Fibroblast of lung (primary cell): ENCODE results near the gene KNCN. TPM values are rescaled to one million over a fixed set of nuclear protein-coding genes. Genes with fewer than 3 reads are reported as not detected.
A peak's percentile ranks its signal among the peaks of the same experiment; 100 is the strongest.

Experiments
- DNase-seq, 2 donors: peaks; one replicate each; pipeline versions ENCODE4 v3.0.0 to v3.0.0-alpha.2; 2010; ENCODE audit warnings: low read depth in 2 of 2
- H2AFZ ChIP-seq: 2 replicates; pipeline ENCODE4 v1.5.1; 2012; ENCODE audit warnings: low read length, control low read depth, inconsistent platforms
- H3K27ac ChIP-seq: 2 replicates; pipeline ENCODE4 v1.5.1; 2011; ENCODE audit warnings: low read length, control low read depth; ENCODE audit not compliant: insufficient read depth
- H3K27me3 ChIP-seq: 2 replicates; pipeline ENCODE4 v1.5.1; 2011; ENCODE audit warnings: mild to moderate bottlenecking, low read length; ENCODE audit not compliant: control insufficient read depth, insufficient read depth
- H3K36me3 ChIP-seq: 2 replicates; pipeline ENCODE4 v1.5.1; 2011; ENCODE audit warnings: low read length; ENCODE audit not compliant: control insufficient read depth, insufficient read depth
- H3K4me1 ChIP-seq: 2 replicates; pipeline ENCODE4 v1.5.1; 2011; ENCODE audit warnings: low read length; ENCODE audit not compliant: control insufficient read depth, insufficient read depth; ENCODE audit errors: extremely low read depth
- H3K4me2 ChIP-seq: 2 replicates; pipeline ENCODE4 v1.5.1; 2011; ENCODE audit warnings: low read length, control low read depth; ENCODE audit not compliant: insufficient read depth; ENCODE audit errors: extremely low read depth
- H3K4me3 ChIP-seq, 4 experiments: fragments of 200-600 bp in 1 of 4; sonication (generic) in 1 of 4; replicated peaks in 1 of 4; 2 replicates each; pipeline ENCODE4 v1.5.1; 2011 to 2016; ENCODE audit warnings: low read length in 4 of 4, low read depth in 3 of 4, mild to moderate bottlenecking in 3 of 4, control low read depth in 2 of 4, inconsistent platforms in 1 of 4, mixed read lengths in 1 of 4; ENCODE audit not compliant: insufficient read depth in 1 of 4; ENCODE audit errors: control extremely low read depth in 1 of 4
- H3K79me2 ChIP-seq: 2 replicates; pipeline ENCODE4 v1.5.1; 2012; ENCODE audit warnings: mild to moderate bottlenecking, low read length, inconsistent platforms; ENCODE audit not compliant: control insufficient read depth, insufficient read depth
- H3K9ac ChIP-seq: 2 replicates; pipeline ENCODE4 v1.5.1; 2011; ENCODE audit warnings: mild to moderate bottlenecking, low read length, control low read depth; ENCODE audit not compliant: insufficient read depth
- H3K9me3 ChIP-seq: 2 replicates; pipeline ENCODE4 v1.5.1; 2012; ENCODE audit warnings: low read depth, low read length; ENCODE audit not compliant: control insufficient read depth, insufficient read depth
- H4K20me1 ChIP-seq: 2 replicates; pipeline ENCODE4 v1.5.1; 2011; ENCODE audit warnings: low read length; ENCODE audit not compliant: control insufficient read depth, insufficient read depth; ENCODE audit errors: extremely low read depth
- EZH2 ChIP-seq: IDR thresholded peaks from 2 replicates; pipeline ENCODE4 v1.5.1; 2012; ENCODE audit warnings: low read length, control low read depth, mild to moderate bottlenecking; ENCODE audit errors: missing control alignments
- polyA plus RNA-seq, 2 donors: library from polyadenylated mRNA; depleted of rRNA in 1 of 2; stranded (reverse) in 1 of 2; unstranded in 1 of 2; fragments of >200 nt; gene quantifications; 2 replicates each; pipeline ENCODE4 v1.2.1, GENCODE V29; 2011 to 2012; ENCODE audit warnings: missing spikeins in 1 of 2
- total RNA-seq: library from RNA; depleted of rRNA; stranded (reverse); fragments of >200 nt; gene quantifications from 2 replicates; pipeline ENCODE4 v1.2.1, GENCODE V29; 2014
- TF ChIP-seq, protein P1 (sequence below), 2 donors: IDR thresholded peaks in 1 of 2; conservative IDR thresholded peaks in 1 of 2; 1 replicate in 1 of 2; 2 replicates in 1 of 2; pipeline ENCODE4 v1.5.1; 2011 to 2012; ENCODE audit warnings: low read length in 2 of 2, control low read depth in 1 of 2, inconsistent platforms in 1 of 2, low read depth in 1 of 2, mild to moderate bottlenecking in 1 of 2

KNCN gene
- total and polyA plus RNA-seq, 2 donors (not counting 1 experiment from before 2014, with no cell fraction given): not detected

DNA sequence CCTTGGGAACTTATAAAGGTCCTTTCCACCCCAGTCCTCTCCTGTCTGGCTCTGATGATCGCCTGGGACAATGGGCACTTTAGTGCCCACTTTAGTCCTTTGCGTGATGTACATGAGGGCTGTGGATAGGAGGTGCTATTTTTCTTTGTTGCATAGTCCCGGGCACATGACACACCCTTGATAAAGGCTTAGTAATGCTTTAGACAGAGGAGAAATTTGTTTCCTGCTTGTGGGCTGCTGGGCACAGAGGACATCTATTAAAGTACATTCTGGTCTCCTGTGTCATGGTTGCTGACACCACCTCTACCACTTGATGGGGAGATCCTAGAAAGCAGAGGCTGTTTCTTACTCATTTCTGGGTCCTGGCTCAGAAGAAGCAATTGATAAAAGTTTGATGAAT, 5.4 kb upstream of the KNCN start:
- Histone ChIP-seq H3K36me3 (no peaks in the 10 kb centered on the region), H4K20me1 (no peaks in the 10 kb centered on the region), H3K9ac (no peak overlapping the region), H3K4me2 (no peak overlapping the region), H3K27ac (no peak overlapping the region), H3K9me3 (no peaks in the 10 kb centered on the region), H2AFZ (no peak overlapping the region), H3K4me3 (no peak overlapping the region), H3K79me2 (no peaks in the 10 kb centered on the region), H3K4me1 (no peaks in the 10 kb centered on the region), H3K27me3 (no peaks in the 10 kb centered on the region)
- DNase-seq: peak; percentile 15 to 65
- TF ChIP-seq, protein P1, sequence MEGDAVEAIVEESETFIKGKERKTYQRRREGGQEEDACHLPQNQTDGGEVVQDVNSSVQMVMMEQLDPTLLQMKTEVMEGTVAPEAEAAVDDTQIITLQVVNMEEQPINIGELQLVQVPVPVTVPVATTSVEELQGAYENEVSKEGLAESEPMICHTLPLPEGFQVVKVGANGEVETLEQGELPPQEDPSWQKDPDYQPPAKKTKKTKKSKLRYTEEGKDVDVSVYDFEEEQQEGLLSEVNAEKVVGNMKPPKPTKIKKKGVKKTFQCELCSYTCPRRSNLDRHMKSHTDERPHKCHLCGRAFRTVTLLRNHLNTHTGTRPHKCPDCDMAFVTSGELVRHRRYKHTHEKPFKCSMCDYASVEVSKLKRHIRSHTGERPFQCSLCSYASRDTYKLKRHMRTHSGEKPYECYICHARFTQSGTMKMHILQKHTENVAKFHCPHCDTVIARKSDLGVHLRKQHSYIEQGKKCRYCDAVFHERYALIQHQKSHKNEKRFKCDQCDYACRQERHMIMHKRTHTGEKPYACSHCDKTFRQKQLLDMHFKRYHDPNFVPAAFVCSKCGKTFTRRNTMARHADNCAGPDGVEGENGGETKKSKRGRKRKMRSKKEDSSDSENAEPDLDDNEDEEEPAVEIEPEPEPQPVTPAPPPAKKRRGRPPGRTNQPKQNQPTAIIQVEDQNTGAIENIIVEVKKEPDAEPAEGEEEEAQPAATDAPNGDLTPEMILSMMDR (conservative IDR thresholded peaks at IDR 0.05 in 1 of 2, IDR thresholded peaks at IDR 0.05 in 1 of 2; ENCODE audit: low read depth in 1 of 2, low read length in 2 of 2): no peak
- no peak for TF ChIP-seq EZH2

DNA sequence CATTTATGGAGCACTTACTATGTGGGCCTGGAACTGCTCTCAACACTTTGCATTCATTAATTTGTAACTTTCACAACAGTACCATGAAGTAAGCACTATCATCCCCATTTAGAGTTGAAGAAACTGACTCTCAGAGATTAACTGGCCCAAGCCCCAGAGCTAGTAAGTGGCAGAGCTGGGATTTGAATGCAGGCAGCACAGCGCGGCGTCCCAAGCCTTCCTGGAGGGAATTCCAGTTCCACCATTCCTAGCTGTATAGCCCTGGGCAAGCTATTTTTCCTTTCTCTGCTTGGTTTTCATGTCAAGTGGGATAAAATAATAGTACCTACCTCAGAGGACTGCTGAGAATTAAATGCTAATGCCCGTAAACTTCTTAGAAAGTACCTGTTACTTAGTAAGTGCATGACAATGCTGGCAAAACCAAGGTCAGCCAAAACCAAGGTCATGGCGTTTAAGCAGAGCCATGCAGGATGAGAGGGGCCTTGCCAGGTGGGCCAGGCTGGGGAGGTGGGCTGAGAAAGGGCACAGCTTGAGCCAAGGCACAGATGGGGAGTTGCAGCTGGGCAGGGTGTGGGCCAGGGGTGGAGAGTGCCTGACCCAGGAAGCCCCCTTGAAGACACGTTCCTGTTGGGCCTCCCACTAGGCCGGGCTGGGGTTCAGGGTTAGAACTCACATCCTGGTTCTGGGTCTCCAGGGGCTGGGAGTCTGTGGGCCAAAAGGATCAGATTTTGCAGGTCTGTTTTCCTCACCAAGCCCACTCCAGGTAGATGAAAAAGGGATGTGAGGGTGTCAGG, 4.6 kb upstream of the KNCN start:
- Histone ChIP-seq H4K20me1 (no peaks in the 10 kb centered on the region), H3K27ac (no peak overlapping the region), H2AFZ (no peak overlapping the region), H3K9ac (no peak overlapping the region), H3K36me3 (no peaks in the 10 kb centered on the region), H3K4me2 (no peak overlapping the region), H3K4me3 (no peak overlapping the region), H3K9me3 (no peaks in the 10 kb centered on the region), H3K4me1 (no peaks in the 10 kb centered on the region), H3K27me3 (no peaks in the 10 kb centered on the region), H3K79me2 (no peaks in the 10 kb centered on the region)
- TF ChIP-seq EZH2: no peak
- TF ChIP-seq, protein P1 (conservative IDR thresholded peaks at IDR 0.05 in 1 of 2, IDR thresholded peaks at IDR 0.05 in 1 of 2; ENCODE audit: low read depth in 1 of 2, low read length in 2 of 2): no peak
- no peak for DNase-seq

DNA sequence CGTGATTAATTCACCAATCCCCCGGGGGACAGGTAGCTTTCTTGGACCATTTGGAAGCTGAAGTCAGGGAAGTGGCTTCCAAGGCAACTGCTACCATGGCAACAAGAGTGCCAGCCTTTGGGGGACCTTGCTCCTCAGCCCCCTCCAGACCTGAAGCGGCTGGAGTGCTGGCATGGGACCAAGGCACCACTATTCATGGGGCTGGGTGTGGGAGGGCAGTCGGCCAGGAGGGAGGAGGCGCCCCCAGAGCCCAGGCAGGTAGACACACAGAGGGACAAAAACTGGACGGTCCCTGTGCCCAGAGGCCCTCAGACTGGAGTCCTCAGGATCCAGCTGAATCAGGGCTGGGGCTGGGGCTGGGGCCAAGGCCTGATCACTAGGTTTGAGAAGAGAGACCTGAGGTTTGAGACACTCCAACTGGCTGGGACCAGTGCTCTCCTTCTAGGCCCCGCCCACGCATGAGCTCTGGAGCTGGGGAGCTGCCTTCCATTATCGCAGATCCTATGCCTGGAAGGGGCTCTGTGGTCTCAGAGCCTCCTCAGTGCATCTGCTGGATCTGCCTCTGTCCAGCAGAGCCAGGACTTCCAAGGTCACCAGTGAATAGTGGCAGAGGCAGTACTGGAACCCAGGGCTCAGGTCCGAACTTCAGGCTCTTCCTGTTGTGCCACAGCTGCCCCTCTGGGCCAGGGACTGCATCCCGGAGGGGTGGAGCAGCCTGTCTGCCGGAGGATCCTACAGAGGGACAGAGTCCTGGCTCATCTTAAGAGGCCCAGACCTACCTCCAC, 3.3 kb upstream of the KNCN start:
- no peak overlapping the region for H3K4me3 ChIP-seq
- TF ChIP-seq EZH2: no peak
- TF ChIP-seq, protein P1 (conservative IDR thresholded peaks at IDR 0.05 in 1 of 2, IDR thresholded peaks at IDR 0.05 in 1 of 2; ENCODE audit: low read depth in 1 of 2, low read length in 2 of 2): no peak
- DNase-seq: no peak
- no peaks in the 10 kb centered on the region for H3K79me2 ChIP-seq
- H3K4me1 ChIP-seq: no peaks in the 10 kb centered on the region
- no peak overlapping the region for H3K27ac ChIP-seq
- no peak overlapping the region for H2AFZ ChIP-seq
- no peak overlapping the region for H3K9ac ChIP-seq
- H3K36me3 ChIP-seq: no peaks in the 10 kb centered on the region
- H3K27me3 ChIP-seq: no peaks in the 10 kb centered on the region
- H3K9me3 ChIP-seq: no peaks in the 10 kb centered on the region
- no peak overlapping the region for H3K4me2 ChIP-seq
- no peaks in the 10 kb centered on the region for H4K20me1 ChIP-seq
